Uterus (tissue), 4 donors: ENCODE measurements around the gene CRYBA4. TPM values are rescaled to one million over a fixed set of nuclear protein-coding genes. Genes with fewer than 3 reads are reported as not detected.

ENCODE experiments used
- DNase-seq, 2 donors: peaks; one replicate each; pipeline ENCODE4 v3.0.0-alpha.2; 2019 to 2020
- H3K27ac ChIP-seq, 2 donors: fragments of 200-600 bp; sonication (generic); 1 replicate in 1 of 2; 2 replicates in 1 of 2; pipeline ENCODE4 v1.5.1; 2016 to 2018
- H3K27me3 ChIP-seq, 2 donors: fragments of 200-600 bp; sonication (generic); one replicate each; pipeline ENCODE4 v1.5.1; 2018 to 2019; ENCODE audit warnings: control low read depth in 1 of 2
- H3K36me3 ChIP-seq, 2 donors: fragments of 200-600 bp; sonication (generic); one replicate each; pipeline ENCODE4 v1.5.1; 2019; ENCODE audit warnings: control low read depth in 1 of 2
- H3K4me1 ChIP-seq, 2 donors: fragments of 200-600 bp; sonication (generic); one replicate each; pipeline ENCODE4 v1.5.1; 2018 to 2019; ENCODE audit warnings: control low read depth in 1 of 2
- H3K4me3 ChIP-seq, 2 donors: fragments of 200-600 bp; sonication (generic); 1 replicate in 1 of 2; 2 replicates in 1 of 2; pipeline ENCODE4 v1.5.1; 2018 to 2019; ENCODE audit warnings: mild to moderate bottlenecking in 1 of 2
- H3K9me3 ChIP-seq, 2 donors: fragments of 200-600 bp; sonication (generic); one replicate each; pipeline ENCODE4 v1.5.1; 2019; ENCODE audit warnings: control low read depth in 1 of 2
- CTCF ChIP-seq, 4 experiments: fragments of 200-600 bp in 2 of 4; fragments of 450-650 bp in 2 of 4; sonication (generic) in 2 of 4; IDR thresholded peaks; one replicate each; pipeline ENCODE4 v1.5.1; 2016 to 2019; ENCODE audit warnings: antibody characterized with exemption in 4 of 4, mild to moderate bottlenecking in 2 of 4, moderate library complexity in 1 of 4
- POLR2A ChIP-seq, 2 donors: fragments of 450-650 bp; IDR thresholded peaks; one replicate each; pipeline ENCODE4 v1.6.1; 2016; ENCODE audit warnings: antibody characterized with exemption in 2 of 2, mild to moderate bottlenecking in 1 of 2, moderate library complexity in 1 of 2
- intact Hi-C: fragments of 100-400 bp; cut with DNase I; formaldehyde crosslinking; loops from one replicate; pipeline ENCODE4 v1.15.1; 2023; ENCODE audit warnings: low total_unique reads
- total RNA-seq, 4 donors: library from RNA; depleted of rRNA in 3 of 4; stranded (reverse); fragments of >200 nt in 3 of 4; gene quantifications; one replicate each; pipeline versions ENCODE4 v1.1.0 to v1.2.4, GENCODE V29; 2014 to 2023
- donor health status: DM: yes; HTN: yes; CAD: no.

Gene CRYBA4
- total RNA-seq, 4 donors from 2014 or later, result not detected

DNA sequence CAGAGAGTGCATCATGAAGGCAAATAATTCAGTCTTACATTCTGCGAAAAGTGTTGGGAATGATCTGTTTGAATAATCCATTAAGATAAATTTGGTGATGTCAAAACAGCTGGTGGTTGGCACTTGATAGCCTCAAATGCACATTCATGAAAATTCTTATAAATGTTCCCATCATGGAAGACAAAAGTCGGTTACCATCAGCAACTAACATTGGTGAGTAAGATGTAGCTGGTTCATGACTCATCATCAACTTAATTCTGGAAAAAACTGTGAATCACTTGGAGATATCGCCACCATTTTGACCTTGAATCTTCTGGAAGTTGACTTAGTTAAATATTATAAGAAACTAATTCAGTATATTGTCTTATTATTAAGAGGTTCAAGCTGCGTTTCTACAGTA is 15.2 kb upstream of the CRYBA4 start:
- no peak for DNase-seq
- Histone ChIP-seq H3K4me3 (no peak overlapping the region), H3K27me3 (no peaks in the 10 kb centered on the region), H3K27ac (no peak overlapping the region), H3K9me3 (no peaks in the 10 kb centered on the region), H3K4me1 (no peaks in the 10 kb centered on the region), H3K36me3 (no peaks in the 10 kb centered on the region)
- no peak for TF ChIP-seq POLR2A (IDR thresholded peaks at IDR 0.05)
- TF ChIP-seq CTCF (IDR thresholded peaks at IDR 0.05), result no peak
- intact Hi-C loops, result no loop called here

- Histone ChIP-seq H3K27ac (no peak overlapping the region), H3K36me3 (no peaks in the 10 kb centered on the region), H3K4me3 (no peak overlapping the region), H3K9me3 (no peaks in the 10 kb centered on the region), H3K27me3 (no peaks in the 10 kb centered on the region), H3K4me1 (no peaks in the 10 kb centered on the region)
- intact Hi-C loops, result no loop called here
- TF ChIP-seq POLR2A (IDR thresholded peaks at IDR 0.05) (no peak), CTCF (IDR thresholded peaks at IDR 0.05) (no peak)
- no peak for DNase-seq
Measured at GRCh38 chr22:26608129-26608528, 13.6 kb upstream of the CRYBA4 start.

- no peak for DNase-seq
- H3K9me3 ChIP-seq, result no peaks in the 10 kb centered on the region
- no peaks in the 10 kb centered on the region for H3K27me3 ChIP-seq
- no peaks in the 10 kb centered on the region for H3K36me3 ChIP-seq
- intact Hi-C loops, result no loop called here
- TF ChIP-seq POLR2A (IDR thresholded peaks at IDR 0.05) (no peak), CTCF (IDR thresholded peaks at IDR 0.05) (no peak)
- no peaks in the 10 kb centered on the region for H3K4me1 ChIP-seq
- H3K27ac ChIP-seq, result no peak overlapping the region
- no peak overlapping the region for H3K4me3 ChIP-seq
Measured at GRCh38 chr22:26609287-26609686, 12.5 kb upstream of the CRYBA4 start.

- intact Hi-C loops, result no loop called here
- Histone ChIP-seq H3K27me3 (no peaks in the 10 kb centered on the region), H3K27ac (no peak overlapping the region), H3K4me3 (no peak overlapping the region), H3K9me3 (no peaks in the 10 kb centered on the region), H3K36me3 (no peaks in the 10 kb centered on the region), H3K4me1 (no peaks in the 10 kb centered on the region)
- DNase-seq, result no peak
- TF ChIP-seq CTCF (IDR thresholded peaks at IDR 0.05) (no peak), POLR2A (IDR thresholded peaks at IDR 0.05) (no peak)
Measured at GRCh38 chr22:26610072-26610958, 11.4 kb upstream of the CRYBA4 start.

DNA sequence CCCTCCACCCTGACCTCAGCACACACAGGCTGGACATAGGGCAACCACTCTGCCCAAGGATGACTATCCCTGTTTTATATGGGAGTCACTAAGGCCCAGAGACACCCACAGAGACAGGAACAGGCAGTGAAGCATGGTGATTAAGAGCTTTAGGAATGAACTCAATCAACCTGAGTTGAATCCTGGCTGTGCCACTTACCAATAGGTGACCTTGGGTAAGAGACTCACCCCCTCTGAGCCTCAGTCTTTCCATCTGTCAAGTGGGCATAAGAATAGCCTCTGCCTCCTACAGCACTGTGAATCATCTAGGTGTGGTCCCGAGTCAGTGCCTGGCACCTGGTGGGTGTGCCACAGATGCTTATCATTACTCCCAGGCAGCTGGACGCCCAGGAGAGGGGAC is 10.8 kb upstream of the CRYBA4 start:
- Histone ChIP-seq H3K4me3 (no peak overlapping the region), H3K27me3 (no peaks in the 10 kb centered on the region), H3K9me3 (no peaks in the 10 kb centered on the region), H3K27ac (no peak overlapping the region), H3K4me1 (no peaks in the 10 kb centered on the region), H3K36me3 (no peaks in the 10 kb centered on the region)
- TF ChIP-seq POLR2A (IDR thresholded peaks at IDR 0.05), result no peak
- TF ChIP-seq CTCF (IDR thresholded peaks at IDR 0.05), result no peak
- intact Hi-C loops, result no loop called here
- no peak for DNase-seq
